OCI-LY7 (cell line): ENCODE data around the gene WDFY3.

Experiments used
- CTCF ChIP-seq: fragments of 200-600 bp; sonication (generic); conservative IDR thresholded peaks from 2 replicates; pipeline ENCODE4 v1.5.1; 2014; ENCODE audit warnings: mild to moderate bottlenecking, antibody characterized with exemption, low read length, moderate library complexity, mixed read lengths
- EZH2phosphoT487 ChIP-seq: fragments of 200-600 bp; sonication (generic); IDR thresholded peaks from 2 replicates; pipeline ENCODE4 v1.6.1; 2018; ENCODE audit warnings: low read depth, borderline replicate concordance, mild to moderate bottlenecking, mixed run types, antibody characterized with exemption, low read length, moderate library complexity, mixed read lengths

GRCh38 chr4:84973856-84974255, 7.4 kb upstream of the WDFY3 start:
- TF ChIP-seq EZH2phosphoT487 (no peak), CTCF (no peak)
